Measurements from ENCODE around the gene GNA15. TPM values are rescaled to one million over a fixed set of nuclear protein-coding genes. Genes with fewer than 3 reads are reported as not detected.
A peak's percentile ranks its signal among the peaks of the same experiment; 100 is the strongest.

The GNA15 gene
- total and polyA plus RNA-seq, 8 donors = 0.19 to 3.0 (median 1.3) TPM

GRCh38 chr19:3114018-3114726 lies 21.7 kb upstream of the GNA15 start:
- Histone ChIP-seq H3K27ac (no peak overlapping the region), H3K4me3 (no peak overlapping the region), H3K9me3 (no peaks in the 10 kb centered on the region), H3K4me1 (no peaks in the 10 kb centered on the region), H3K27me3 (no peaks in the 10 kb centered on the region), H3K36me3 (peaks cover 0 to 20% (median 0%) of the 10 kb centered on the region in 3 donors)
- DNase-seq = peak in 1 of 6 donors; percentile 61
- no peak for ATAC-seq
- no peak for FAIRE-seq
- TF ChIP-seq CTCF (IDR thresholded peaks at IDR 0.05) = no peak
- intact Hi-C loops (cut with DNase I) = no loop called here
- 80% methylated on average over 31 of the region's 31 CpGs for WGBS, 2 donors

GRCh38 chr19:3114811-3115210 lies 21.0 kb upstream of the GNA15 start:
- TF ChIP-seq CTCF (IDR thresholded peaks at IDR 0.05) = no peak
- Histone ChIP-seq H3K27me3 (no peaks in the 10 kb centered on the region), H3K4me1 (no peaks in the 10 kb centered on the region), H3K36me3 (peaks cover 0 to 20% (median 0%) of the 10 kb centered on the region in 3 donors), H3K9me3 (no peaks in the 10 kb centered on the region), H3K27ac (no peak overlapping the region), H3K4me3 (no peak overlapping the region)
- WGBS, 2 donors = 94 to 95% methylated on average over 29 of the region's 29 CpGs
- DNase-seq (peak in 1 of 6 donors; percentile 53), ATAC-seq (no peak), FAIRE-seq (no peak)
- intact Hi-C loops (cut with DNase I) = no loop called here

- intact Hi-C loops (cut with DNase I) = no loop called here
- Histone ChIP-seq H3K9me3 (no peaks in the 10 kb centered on the region), H3K27me3 (no peaks in the 10 kb centered on the region), H3K27ac (no peak overlapping the region), H3K4me1 (no peaks in the 10 kb centered on the region), H3K4me3 (no peak overlapping the region), H3K36me3 (peaks cover 0 to 20% (median 0%) of the 10 kb centered on the region in 3 donors)
- no peak for ATAC-seq
- TF ChIP-seq CTCF (IDR thresholded peaks at IDR 0.05) = no peak
- no peak for FAIRE-seq
- 79 to 80% methylated on average over 10 to 12 of the region's 12 CpGs for WGBS, 2 donors
- DNase-seq = peak in 1 of 6 donors; percentile 72
These were observed 20.4 kb upstream of the GNA15 start for GRCh38 chr19:3115411-3115810.

- 89 to 92% methylated on average over 22 to 24 of the region's 24 CpGs for WGBS, 2 donors
- H3K27me3 ChIP-seq = no peaks in the 10 kb centered on the region
- no peak for ATAC-seq
- H3K4me1 ChIP-seq = no peaks in the 10 kb centered on the region
- no peak overlapping the region for H3K27ac ChIP-seq
- intact Hi-C loops (cut with DNase I) = no loop called here
- DNase-seq = peak in 2 of 6 donors; percentile 52 to 74
- no peak overlapping the region for H3K4me3 ChIP-seq
- peaks cover 0 to 20% (median 0%) of the 10 kb centered on the region in 3 donors for H3K36me3 ChIP-seq
- no peaks in the 10 kb centered on the region for H3K9me3 ChIP-seq
- no peak for FAIRE-seq
- TF ChIP-seq CTCF (IDR thresholded peaks at IDR 0.05) = no peak
These were observed 19.8 kb upstream of the GNA15 start for GRCh38 chr19:3115916-3116602.

GRCh38 chr19:3116621-3117020 lies 19.2 kb upstream of the GNA15 start:
- no peak overlapping the region for H3K4me3 ChIP-seq
- DNase-seq (peak in 2 of 6 donors; percentile 19 to 50), ATAC-seq (no peak), FAIRE-seq (no peak)
- no peaks in the 10 kb centered on the region for H3K4me1 ChIP-seq
- H3K36me3 ChIP-seq = peaks cover 0 to 20% (median 0%) of the 10 kb centered on the region in 3 donors
- WGBS, 2 donors = 90 to 91% methylated on average over 21 of the region's 21 CpGs
- no peak for TF ChIP-seq CTCF (IDR thresholded peaks at IDR 0.05)
- no peaks in the 10 kb centered on the region for H3K9me3 ChIP-seq
- no peaks in the 10 kb centered on the region for H3K27me3 ChIP-seq
- H3K27ac ChIP-seq = no peak overlapping the region
- intact Hi-C loops (cut with DNase I) = no loop called here

All from pancreas (tissue), 10 donors.